Measurements from ENCODE around the gene GHRHR.

The GHRHR gene

GRCh38 chr7:30926313-30926712 lies 37.4 kb upstream of the GHRHR start:
- no peaks in the 10 kb centered on the region for H3K9me3 ChIP-seq
- H3K27me3 ChIP-seq: no peaks in the 10 kb centered on the region
- H3K36me3 ChIP-seq: no peaks in the 10 kb centered on the region
- peaks cover 11% of the 10 kb centered on the region for H3K4me1 ChIP-seq
- H3K4me3 ChIP-seq (ENCODE audit: low read depth, low read length): no peak overlapping the region
- no peak for TF ChIP-seq CTCF (IDR thresholded peaks at IDR 0.05; ENCODE audit: low read depth, low read length)
- peak; percentile 59 for DNase-seq

GRCh38 chr7:30927040-30927439 lies 36.7 kb upstream of the GHRHR start:
- no peaks in the 10 kb centered on the region for H3K36me3 ChIP-seq
- DNase-seq: peak; percentile 4
- H3K4me3 ChIP-seq (ENCODE audit: low read depth, low read length): no peak overlapping the region
- TF ChIP-seq CTCF (IDR thresholded peaks at IDR 0.05; ENCODE audit: low read depth, low read length): no peak
- no peaks in the 10 kb centered on the region for H3K27me3 ChIP-seq
- peaks cover 11% of the 10 kb centered on the region for H3K4me1 ChIP-seq
- no peaks in the 10 kb centered on the region for H3K9me3 ChIP-seq

GRCh38 chr7:30927559-30927958 lies 36.2 kb upstream of the GHRHR start:
- no peaks in the 10 kb centered on the region for H3K27me3 ChIP-seq
- DNase-seq: no peak
- peaks cover 11% of the 10 kb centered on the region for H3K4me1 ChIP-seq
- TF ChIP-seq CTCF (IDR thresholded peaks at IDR 0.05; ENCODE audit: low read depth, low read length): no peak
- no peaks in the 10 kb centered on the region for H3K9me3 ChIP-seq
- H3K4me3 ChIP-seq (ENCODE audit: low read depth, low read length): no peak overlapping the region
- no peaks in the 10 kb centered on the region for H3K36me3 ChIP-seq

- no peaks in the 10 kb centered on the region for H3K27me3 ChIP-seq
- no peaks in the 10 kb centered on the region for H3K36me3 ChIP-seq
- TF ChIP-seq CTCF (IDR thresholded peaks at IDR 0.05; ENCODE audit: low read depth, low read length): no peak
- no peak overlapping the region for H3K4me3 ChIP-seq (ENCODE audit: low read depth, low read length)
- no peak for DNase-seq
- H3K9me3 ChIP-seq: no peaks in the 10 kb centered on the region
- peaks cover 11% of the 10 kb centered on the region for H3K4me1 ChIP-seq
These were observed 35.4 kb upstream of the GHRHR start for GRCh38 chr7:30928254-30928872.

- Histone ChIP-seq H3K27me3 (no peaks in the 10 kb centered on the region), H3K36me3 (no peaks in the 10 kb centered on the region), H3K4me3 (ENCODE audit: low read depth, low read length) (no peak overlapping the region), H3K9me3 (no peaks in the 10 kb centered on the region), H3K4me1 (peaks cover 11% of the 10 kb centered on the region)
- no peak for TF ChIP-seq CTCF (IDR thresholded peaks at IDR 0.05; ENCODE audit: low read depth, low read length)
- no peak for DNase-seq
These were observed 34.1 kb upstream of the GHRHR start for GRCh38 chr7:30929686-30930085.

GRCh38 chr7:30930621-30931020 lies 33.1 kb upstream of the GHRHR start:
- H3K27me3 ChIP-seq: no peaks in the 10 kb centered on the region
- no peak for TF ChIP-seq CTCF (IDR thresholded peaks at IDR 0.05; ENCODE audit: low read depth, low read length)
- peak; percentile 77 for DNase-seq
- H3K36me3 ChIP-seq: no peaks in the 10 kb centered on the region
- peaks cover 11% of the 10 kb centered on the region for H3K4me1 ChIP-seq
- H3K9me3 ChIP-seq: no peaks in the 10 kb centered on the region
- H3K4me3 ChIP-seq (ENCODE audit: low read depth, low read length): no peak overlapping the region
